GM10248 (cell line): ENCODE measurements around the gene HMCN1.

Experiments used
- CTCF ChIA-PET: fragments of 300-600 bp; sonication (Branson Sonifier 250); formaldehyde crosslinking; extraction: SDS; loops from one replicate; lab custom pipeline; 2021; ENCODE audit warnings: antibody characterized with exemption; lab: Yijun Ruan, JAX
- POLR2A ChIA-PET: fragments of 350-650 bp; sonication (Branson Sonifier 250); formaldehyde crosslinking; extraction: SDS; loops from one replicate; lab custom pipeline; 2020; ENCODE audit warnings: antibody characterized with exemption; lab: Yijun Ruan, JAX
- DNase-seq: peaks from one replicate; pipeline ENCODE4 v3.0.0; 2012; ENCODE audit errors: extremely low spot score
- CTCF ChIP-seq: IDR thresholded peaks from 2 replicates; pipeline ENCODE4 v1.5.1; 2012; ENCODE audit warnings: mild to moderate bottlenecking, low read depth; ENCODE audit errors: extremely low read depth, missing control alignments, control extremely low read depth

HMCN1 gene

GRCh38 chr1:185734929-185735700, 924 bp downstream of the HMCN1 start:
- TF ChIP-seq CTCF: no peak
- no peak for DNase-seq
- ChIA-PET CTCF (interaction anchor here (1.2 kb wide), 1 partner anchor 15 kb away, joined by 3 read pairs; no protein-coding TSS in a partner anchor), POLR2A (no interaction called here)

- ChIA-PET CTCF (interaction anchor here (1.3 kb wide), 1 partner anchor 86 kb away, joined by 3 read pairs; no protein-coding TSS in a partner anchor), POLR2A (no interaction called here)
- TF ChIP-seq CTCF: no peak
- DNase-seq: no peak
Measured at GRCh38 chr1:185735701-185736064, 1.5 kb downstream of the HMCN1 start.

- DNase-seq: no peak
- ChIA-PET CTCF (no interaction called here), POLR2A (no interaction called here)
- TF ChIP-seq CTCF: no peak
Measured at GRCh38 chr1:185739967-185740366, 5.8 kb downstream of the HMCN1 start.

- no peak for DNase-seq
- ChIA-PET POLR2A (no interaction called here), CTCF (no interaction called here)
- no peak for TF ChIP-seq CTCF
Measured at GRCh38 chr1:185741551-185741950, 7.4 kb downstream of the HMCN1 start.

- CTCF ChIA-PET: no interaction called here
- DNase-seq: no peak
- POLR2A ChIA-PET: no interaction called here
- no peak for TF ChIP-seq CTCF
Measured at GRCh38 chr1:185742403-185742802, 8.2 kb downstream of the HMCN1 start.

GRCh38 chr1:185745165-185745564, 11.0 kb downstream of the HMCN1 start:
- DNase-seq: no peak
- ChIA-PET POLR2A (no interaction called here), CTCF (interaction anchor here (0.9 kb wide), 1 partner anchor 49 kb away, joined by 3 read pairs; no protein-coding TSS in a partner anchor)
- TF ChIP-seq CTCF: no peak
